Upper lobe of left lung (tissue), 6 donors: ENCODE measurements around the gene IL22RA2. TPM values are rescaled to one million over a fixed set of nuclear protein-coding genes. Genes with fewer than 3 reads are reported as not detected.

ENCODE experiments used
- ATAC-seq, 2 donors: fragments of 200-7000 bp; cut with Tn5 transposase; one replicate each; pipeline ENCODE4 v1.9.1; 2022; ENCODE audit warnings: mild to moderate bottlenecking in 2 of 2, moderate library complexity in 2 of 2; ENCODE audit not compliant: low FRiP score in 2 of 2
- DNase-seq, 2 donors: peaks; one replicate each; pipeline ENCODE4 v3.0.0-alpha.2; 2019 to 2020
- H3K27ac ChIP-seq, 4 donors: fragments of 200-600 bp; sonication (generic); one replicate each; pipeline ENCODE4 v1.5.1; 2016 to 2019
- H3K27me3 ChIP-seq, 4 donors: fragments of 200-600 bp; sonication (generic); one replicate each; pipeline ENCODE4 v1.5.1; 2017 to 2019
- H3K36me3 ChIP-seq, 4 donors: fragments of 200-600 bp; sonication (generic); one replicate each; pipeline ENCODE4 v1.5.1; 2016 to 2019
- H3K4me1 ChIP-seq, 4 donors: fragments of 200-600 bp; sonication (generic); one replicate each; pipeline ENCODE4 v1.5.1; 2018 to 2019
- H3K4me3 ChIP-seq, 4 donors: fragments of 200-600 bp; sonication (generic); one replicate each; pipeline ENCODE4 v1.5.1; 2017 to 2019; ENCODE audit warnings: mild to moderate bottlenecking in 2 of 4, moderate library complexity in 1 of 4
- H3K9me3 ChIP-seq, 4 donors: fragments of 200-600 bp; sonication (generic); one replicate each; pipeline ENCODE4 v1.5.1; 2018 to 2019
- CTCF ChIP-seq, 6 experiments: fragments of 450-650 bp in 4 of 6; fragments of 200-600 bp in 2 of 6; sonication (generic) in 2 of 6; IDR thresholded peaks; one replicate each; pipeline ENCODE4 v1.5.1; 2016 to 2019; ENCODE audit warnings: antibody characterized with exemption in 6 of 6
- EP300 ChIP-seq, 4 donors: sonication (generic); formaldehyde crosslinking; IDR thresholded peaks; one replicate each; pipeline ENCODE4 v1.5.1; 2017; ENCODE audit warnings: antibody characterized with exemption in 4 of 4, control low read depth in 2 of 4
- POLR2A ChIP-seq, 4 donors: fragments of 450-650 bp; IDR thresholded peaks; one replicate each; pipeline ENCODE4 v1.5.1; 2016 to 2017; ENCODE audit warnings: antibody characterized with exemption in 4 of 4, mild to moderate bottlenecking in 2 of 4
- POLR2AphosphoS5 ChIP-seq, 2 donors: sonication (generic); formaldehyde crosslinking; IDR thresholded peaks; one replicate each; pipeline ENCODE4 v1.5.1; 2017; ENCODE audit warnings: antibody characterized with exemption in 2 of 2
- WGBS, 2 donors: methylation state at CpG; one replicate each; pipeline ENCODE4 v1.1.5; 2017 to 2018; 5-methylcytosine and 5-hydroxymethylcytosine counted together
- total RNA-seq, 6 donors: library from RNA; depleted of rRNA in 4 of 6; stranded (reverse); fragments of >200 nt in 4 of 6; gene quantifications; one replicate each; pipeline versions ENCODE4 v1.1.0 to v1.2.1, GENCODE V29; 2016 to 2021
- donor health status: DM: no; HTN: no; CAD: no; lungs with moderate emphysema.
- donor health status: DM: no; HTN: yes; CAD: no; lungs with severe emphysema.

The IL22RA2 gene
- total RNA-seq, 6 donors from 2014 or later, result not detected

- Histone ChIP-seq H3K27ac (no peak overlapping the region), H3K9me3 (no peaks in the 10 kb centered on the region), H3K36me3 (no peaks in the 10 kb centered on the region), H3K4me1 (peaks cover 0 to 2% (median 0%) of the 10 kb centered on the region in 4 donors), H3K4me3 (no peak overlapping the region), H3K27me3 (no peaks in the 10 kb centered on the region)
- ATAC-seq, result no peak
- DNase-seq, result no peak
- WGBS, 2 donors, result 90 to 100% methylated on average over 3 of the region's 3 CpGs
- TF ChIP-seq CTCF (IDR thresholded peaks at IDR 0.05) (no peak), EP300 (IDR thresholded peaks at IDR 0.05) (no peak), POLR2AphosphoS5 (IDR thresholded peaks at IDR 0.05) (no peak), POLR2A (IDR thresholded peaks at IDR 0.05) (no peak)
Observed at GRCh38 chr6:137102050-137102848, 71.2 kb downstream of the IL22RA2 start.

GRCh38 chr6:137099689-137100403, 73.6 kb downstream of the IL22RA2 start:
- ATAC-seq (no peak), DNase-seq (no peak)
- 86 to 89% methylated on average over 8 of the region's 8 CpGs for WGBS, 2 donors
- no peaks in the 10 kb centered on the region for H3K27me3 ChIP-seq
- H3K4me1 ChIP-seq, result peaks cover 0 to 4% (median 2%) of the 10 kb centered on the region in 4 donors
- no peak overlapping the region for H3K27ac ChIP-seq
- H3K36me3 ChIP-seq, result no peaks in the 10 kb centered on the region
- H3K9me3 ChIP-seq, result no peaks in the 10 kb centered on the region
- no peak overlapping the region for H3K4me3 ChIP-seq
- TF ChIP-seq POLR2AphosphoS5 (IDR thresholded peaks at IDR 0.05) (no peak), POLR2A (IDR thresholded peaks at IDR 0.05) (no peak), EP300 (IDR thresholded peaks at IDR 0.05) (no peak), CTCF (IDR thresholded peaks at IDR 0.05) (no peak)

DNA sequence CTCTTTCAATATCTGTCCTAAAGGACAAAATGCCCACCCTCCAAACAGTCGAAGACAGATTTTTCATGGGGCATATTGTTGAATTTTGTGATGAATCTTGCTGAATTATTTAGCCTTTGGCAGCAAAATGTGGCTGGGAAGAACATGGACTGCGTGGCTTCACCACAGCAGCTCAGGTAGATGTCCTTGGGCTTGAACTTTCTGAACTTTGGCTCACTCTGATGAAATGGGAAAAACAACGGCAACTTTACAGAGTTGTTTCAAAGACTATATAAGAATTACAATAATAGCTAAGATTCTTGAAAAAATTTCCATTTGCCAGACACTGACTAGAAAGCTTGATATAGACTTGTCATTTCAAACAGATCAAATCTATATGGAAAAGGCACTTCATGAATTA, 75.9 kb downstream of the IL22RA2 start:
- ATAC-seq (no peak), DNase-seq (no peak)
- no peak overlapping the region for H3K27ac ChIP-seq
- TF ChIP-seq EP300 (IDR thresholded peaks at IDR 0.05), result no peak
- TF ChIP-seq POLR2A (IDR thresholded peaks at IDR 0.05), result no peak
- TF ChIP-seq POLR2AphosphoS5 (IDR thresholded peaks at IDR 0.05), result no peak
- TF ChIP-seq CTCF (IDR thresholded peaks at IDR 0.05), result no peak
- no peak overlapping the region for H3K4me3 ChIP-seq
- no peaks in the 10 kb centered on the region for H3K36me3 ChIP-seq
- H3K27me3 ChIP-seq, result no peaks in the 10 kb centered on the region
- H3K9me3 ChIP-seq, result no peaks in the 10 kb centered on the region
- peaks cover 0 to 8% (median 5%) of the 10 kb centered on the region in 4 donors for H3K4me1 ChIP-seq
- 88 to 94% methylated on average over 3 of the region's 3 CpGs for WGBS, 2 donors

DNA sequence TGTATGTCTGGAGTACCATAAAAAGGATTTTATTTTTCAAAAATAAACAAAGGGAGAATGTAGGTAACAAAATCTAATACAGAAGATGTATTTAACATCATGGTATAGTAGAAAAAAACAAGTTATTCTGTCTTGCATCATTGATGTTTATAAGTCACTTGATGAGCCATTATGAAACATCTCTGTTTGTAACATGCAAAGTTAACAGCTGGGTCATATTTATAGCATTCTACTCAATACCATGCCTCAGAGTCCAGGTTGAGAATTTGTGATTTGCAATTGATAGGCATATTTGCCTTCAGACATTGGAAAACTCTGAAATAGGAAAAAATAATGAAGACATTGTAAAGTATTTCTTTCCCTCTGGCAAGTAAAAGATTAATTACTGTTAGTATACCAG, 76.4 kb downstream of the IL22RA2 start:
- DNase-seq (no peak), ATAC-seq (no peak)
- Histone ChIP-seq H3K36me3 (no peaks in the 10 kb centered on the region), H3K4me1 (peaks cover 0 to 8% (median 5%) of the 10 kb centered on the region in 4 donors), H3K4me3 (no peak overlapping the region), H3K9me3 (no peaks in the 10 kb centered on the region), H3K27ac (no peak overlapping the region), H3K27me3 (no peaks in the 10 kb centered on the region)
- TF ChIP-seq CTCF (IDR thresholded peaks at IDR 0.05), result no peak
- TF ChIP-seq EP300 (IDR thresholded peaks at IDR 0.05), result no peak
- no peak for TF ChIP-seq POLR2AphosphoS5 (IDR thresholded peaks at IDR 0.05)
- no peak for TF ChIP-seq POLR2A (IDR thresholded peaks at IDR 0.05)
